ENCODE data around the gene CHD2. TPM values are rescaled to one million over a fixed set of nuclear protein-coding genes. Genes with fewer than 3 reads are reported as not detected.

The CHD2 gene
- total RNA-seq, 1 donor from 2014 or later: 54.2 TPM

DNA sequence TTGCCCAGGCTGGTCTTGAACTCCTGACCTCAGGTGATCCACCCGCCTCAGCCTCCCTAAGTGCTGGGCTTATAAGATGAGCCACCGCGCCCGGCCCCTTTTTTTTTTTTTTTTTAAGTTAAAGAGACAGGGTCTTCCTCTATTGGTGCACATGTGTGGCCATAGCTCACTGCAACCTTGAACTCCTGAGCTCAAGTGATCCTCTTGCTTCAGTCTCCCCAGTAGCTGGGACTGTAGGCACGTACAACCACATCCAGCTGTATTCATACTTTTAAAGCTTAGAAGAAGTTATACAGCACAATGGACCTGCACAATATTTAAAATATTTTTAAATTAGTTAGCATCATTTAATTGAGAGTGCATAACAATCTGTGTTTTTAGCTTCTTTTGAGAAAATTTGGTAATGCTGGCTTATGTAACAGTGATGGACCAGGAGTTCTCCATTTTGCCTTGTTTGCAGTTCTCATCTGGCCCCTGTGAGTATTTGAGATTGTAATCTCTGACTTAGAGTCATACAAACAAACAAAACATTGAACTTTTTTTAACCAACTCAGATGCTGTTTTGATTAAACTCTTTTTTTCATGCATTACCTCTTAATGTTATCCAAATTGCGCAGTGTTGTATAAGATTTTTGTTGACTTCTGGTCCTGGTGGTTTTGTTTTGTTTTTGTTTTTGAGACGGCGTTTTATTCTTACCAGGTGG lies 33.0 kb downstream of the CHD2 start:
- TF ChIP-seq, protein P1, sequence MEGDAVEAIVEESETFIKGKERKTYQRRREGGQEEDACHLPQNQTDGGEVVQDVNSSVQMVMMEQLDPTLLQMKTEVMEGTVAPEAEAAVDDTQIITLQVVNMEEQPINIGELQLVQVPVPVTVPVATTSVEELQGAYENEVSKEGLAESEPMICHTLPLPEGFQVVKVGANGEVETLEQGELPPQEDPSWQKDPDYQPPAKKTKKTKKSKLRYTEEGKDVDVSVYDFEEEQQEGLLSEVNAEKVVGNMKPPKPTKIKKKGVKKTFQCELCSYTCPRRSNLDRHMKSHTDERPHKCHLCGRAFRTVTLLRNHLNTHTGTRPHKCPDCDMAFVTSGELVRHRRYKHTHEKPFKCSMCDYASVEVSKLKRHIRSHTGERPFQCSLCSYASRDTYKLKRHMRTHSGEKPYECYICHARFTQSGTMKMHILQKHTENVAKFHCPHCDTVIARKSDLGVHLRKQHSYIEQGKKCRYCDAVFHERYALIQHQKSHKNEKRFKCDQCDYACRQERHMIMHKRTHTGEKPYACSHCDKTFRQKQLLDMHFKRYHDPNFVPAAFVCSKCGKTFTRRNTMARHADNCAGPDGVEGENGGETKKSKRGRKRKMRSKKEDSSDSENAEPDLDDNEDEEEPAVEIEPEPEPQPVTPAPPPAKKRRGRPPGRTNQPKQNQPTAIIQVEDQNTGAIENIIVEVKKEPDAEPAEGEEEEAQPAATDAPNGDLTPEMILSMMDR (IDR thresholded peaks at IDR 0.05; ENCODE audit: insufficient read depth, low read length, poor library complexity, severe bottlenecking): no peak
- DNase-seq (ENCODE audit: low read depth): no peak
- H3K27me3 ChIP-seq (ENCODE audit: control insufficient read depth, insufficient read depth, low read length): no peaks in the 10 kb centered on the region
- no peak overlapping the region for H3K4me3 ChIP-seq (ENCODE audit: low read depth, low read length)
- H3K36me3 ChIP-seq (ENCODE audit: control insufficient read depth, insufficient read depth, low read length): peaks cover 2% of the 10 kb centered on the region

DNA sequence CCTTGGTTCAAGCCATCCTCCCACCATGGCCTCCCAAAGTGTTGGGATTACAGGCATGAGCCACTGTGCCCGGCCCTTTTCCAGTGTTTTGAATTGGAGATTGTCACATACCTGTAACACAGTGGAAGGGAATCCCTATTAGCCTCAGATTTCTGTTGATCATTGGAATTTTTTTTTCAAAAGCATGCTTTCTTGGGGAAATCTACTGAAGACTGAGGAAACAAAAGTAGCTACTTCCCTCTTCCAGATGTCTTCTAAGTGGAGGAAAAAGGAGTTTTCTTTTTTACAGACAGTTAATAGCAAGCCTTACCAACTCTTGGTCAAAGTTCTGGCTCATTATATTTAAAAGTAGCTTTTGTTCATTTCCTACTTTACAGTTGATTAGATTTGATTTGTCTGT lies 33.7 kb downstream of the CHD2 start:
- Histone ChIP-seq H3K36me3 (ENCODE audit: control insufficient read depth, insufficient read depth, low read length) (peaks cover 2% of the 10 kb centered on the region), H3K27me3 (ENCODE audit: control insufficient read depth, insufficient read depth, low read length) (no peaks in the 10 kb centered on the region), H3K4me3 (ENCODE audit: low read depth, low read length) (no peak overlapping the region)
- TF ChIP-seq, protein P1 (IDR thresholded peaks at IDR 0.05; ENCODE audit: insufficient read depth, low read length, poor library complexity, severe bottlenecking): no peak
- no peak for DNase-seq (ENCODE audit: low read depth)

DNA sequence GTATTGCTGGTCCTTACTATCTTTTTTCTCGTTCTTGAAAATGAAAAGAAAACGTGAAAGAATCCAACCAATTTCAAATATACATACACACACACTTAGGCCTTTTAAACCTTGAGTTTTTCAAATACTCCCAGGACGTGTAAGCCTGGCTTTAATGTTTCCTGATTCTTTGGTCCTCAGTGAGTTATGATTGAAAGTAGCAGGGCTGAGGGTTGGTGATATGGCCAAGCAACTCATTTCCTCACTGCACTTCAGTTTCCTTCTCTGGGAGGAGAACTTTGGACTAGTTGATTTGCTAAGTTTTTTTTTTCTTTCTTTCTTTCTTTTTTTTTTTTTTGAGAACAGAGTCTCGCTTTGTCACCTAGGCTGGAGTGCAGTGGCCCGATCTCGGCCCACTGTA lies 34.6 kb downstream of the CHD2 start:
- no peaks in the 10 kb centered on the region for H3K27me3 ChIP-seq (ENCODE audit: control insufficient read depth, insufficient read depth, low read length)
- DNase-seq (ENCODE audit: low read depth): no peak
- TF ChIP-seq, protein P1 (IDR thresholded peaks at IDR 0.05; ENCODE audit: insufficient read depth, low read length, poor library complexity, severe bottlenecking): no peak
- H3K4me3 ChIP-seq (ENCODE audit: low read depth, low read length): no peak overlapping the region
- H3K36me3 ChIP-seq (ENCODE audit: control insufficient read depth, insufficient read depth, low read length): peaks cover 2% of the 10 kb centered on the region

DNA sequence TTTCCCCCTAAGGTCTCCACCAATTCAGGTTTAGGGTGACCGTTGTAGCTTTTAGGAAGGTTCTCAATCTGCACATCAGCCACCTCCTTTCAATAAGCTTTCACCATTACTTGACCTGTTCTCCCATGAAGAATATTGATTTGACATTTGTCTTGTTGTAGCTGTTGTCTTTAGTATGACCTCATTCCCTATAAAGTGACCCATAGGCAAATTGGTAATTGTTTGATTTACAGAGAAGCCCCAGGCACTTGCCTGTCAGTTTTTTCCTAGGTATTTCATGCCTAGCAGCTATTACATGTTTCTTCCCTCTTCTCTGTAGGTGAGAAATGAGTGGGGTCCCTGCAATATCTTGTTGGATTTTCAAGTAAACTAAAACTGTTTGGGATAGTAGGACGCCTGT lies 36.0 kb downstream of the CHD2 start:
- no peaks in the 10 kb centered on the region for H3K27me3 ChIP-seq (ENCODE audit: control insufficient read depth, insufficient read depth, low read length)
- H3K36me3 ChIP-seq (ENCODE audit: control insufficient read depth, insufficient read depth, low read length): peaks cover 2% of the 10 kb centered on the region
- no peak overlapping the region for H3K4me3 ChIP-seq (ENCODE audit: low read depth, low read length)
- TF ChIP-seq, protein P1 (IDR thresholded peaks at IDR 0.05; ENCODE audit: insufficient read depth, low read length, poor library complexity, severe bottlenecking): no peak
- DNase-seq (ENCODE audit: low read depth): no peak

DNA sequence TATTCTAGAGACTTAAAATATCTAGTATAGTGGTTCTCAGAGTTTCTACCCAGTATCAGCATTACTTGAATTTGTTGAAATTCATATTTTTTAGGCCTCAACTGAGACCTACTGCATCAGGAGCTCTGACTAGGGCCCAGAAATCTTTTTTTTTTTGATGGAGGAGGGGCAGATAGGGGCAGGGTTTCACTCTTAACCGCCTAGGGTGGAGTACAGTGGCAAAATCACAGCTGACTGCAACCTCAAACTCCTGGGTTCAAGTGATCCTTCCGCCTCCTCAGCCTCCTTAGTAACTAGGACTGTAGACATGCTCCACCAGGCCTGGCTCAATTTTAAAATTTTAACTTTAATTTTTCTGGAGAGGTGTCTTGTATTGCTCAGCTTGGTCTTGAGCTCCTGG lies 36.6 kb downstream of the CHD2 start:
- no peak for DNase-seq (ENCODE audit: low read depth)
- TF ChIP-seq, protein P1 (IDR thresholded peaks at IDR 0.05; ENCODE audit: insufficient read depth, low read length, poor library complexity, severe bottlenecking): no peak
- Histone ChIP-seq H3K27me3 (ENCODE audit: control insufficient read depth, insufficient read depth, low read length) (no peaks in the 10 kb centered on the region), H3K36me3 (ENCODE audit: control insufficient read depth, insufficient read depth, low read length) (peaks cover 1% of the 10 kb centered on the region), H3K4me3 (ENCODE audit: low read depth, low read length) (no peak overlapping the region)

DNA sequence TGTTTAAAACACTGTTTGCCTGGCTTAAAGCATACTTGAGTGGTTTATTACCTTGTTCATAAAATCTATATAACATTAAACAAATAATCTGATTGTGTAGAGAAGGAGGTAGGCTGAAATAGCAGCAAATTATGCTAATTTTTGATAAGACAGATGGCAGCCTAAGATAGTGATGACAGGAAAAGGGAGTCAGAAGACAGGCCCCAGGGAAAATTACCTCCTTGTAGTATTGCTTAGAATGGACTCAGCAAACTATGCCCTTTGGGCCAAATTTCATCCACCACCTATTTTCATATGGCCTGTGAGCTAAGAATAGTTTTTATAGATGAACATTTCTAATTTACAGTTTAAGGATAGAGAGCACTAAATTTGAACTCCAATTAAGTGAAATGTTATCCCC lies 37.8 kb downstream of the CHD2 start:
- Histone ChIP-seq H3K4me3 (ENCODE audit: low read depth, low read length) (no peak overlapping the region), H3K27me3 (ENCODE audit: control insufficient read depth, insufficient read depth, low read length) (no peaks in the 10 kb centered on the region), H3K36me3 (ENCODE audit: control insufficient read depth, insufficient read depth, low read length) (peaks cover 1% of the 10 kb centered on the region)
- no peak for DNase-seq (ENCODE audit: low read depth)
- TF ChIP-seq, protein P1 (IDR thresholded peaks at IDR 0.05; ENCODE audit: insufficient read depth, low read length, poor library complexity, severe bottlenecking): no peak

Data from kidney epithelial cell (primary cell).